Keratinocyte (primary cell): Measurements from ENCODE around the gene FIZ1. TPM values are rescaled to one million over a fixed set of nuclear protein-coding genes. Genes with fewer than 3 reads are reported as not detected.

Experiments used
- DNase-seq: peaks from one replicate; pipeline ENCODE4 v3.0.0-alpha.2; 2011; ENCODE audit warnings: low read depth, missing footprints, low spot score
- FAIRE-seq: peaks from 2 replicates; lab custom pipeline; 2011; peaks lifted over from hg19 to GRCh38; lab: Jason Lieb, UNC
- H2AFZ ChIP-seq: 2 replicates; pipeline ENCODE4 v1.6.0; 2012; ENCODE audit warnings: low read length, control low read depth, inconsistent platforms; ENCODE audit not compliant: control insufficient read depth
- H3K27ac ChIP-seq: 2 replicates; pipeline ENCODE4 v1.5.1; 2011; ENCODE audit warnings: low read length; ENCODE audit not compliant: control insufficient read depth, insufficient read depth
- H3K27me3 ChIP-seq: 3 replicates; pipeline ENCODE4 v1.6.0; 2011; ENCODE audit warnings: low read length; ENCODE audit not compliant: control insufficient read depth, insufficient read depth; ENCODE audit errors: extremely low read depth
- H3K36me3 ChIP-seq, 2 experiments: 2 replicates in 1 of 2; 3 replicates in 1 of 2; pipeline ENCODE4 v1.5.1; 2011; ENCODE audit warnings: low read length in 2 of 2, mild to moderate bottlenecking in 1 of 2; ENCODE audit not compliant: control insufficient read depth in 2 of 2, insufficient read depth in 2 of 2; ENCODE audit errors: extremely low read depth in 1 of 2
- H3K4me1 ChIP-seq: 3 replicates; pipeline ENCODE4 v1.5.1; 2011; ENCODE audit warnings: low read length; ENCODE audit not compliant: control insufficient read depth, insufficient read depth; ENCODE audit errors: extremely low read depth
- H3K4me2 ChIP-seq: 3 replicates; pipeline ENCODE4 v1.6.0; 2011; ENCODE audit warnings: low read depth, low read length; ENCODE audit not compliant: control insufficient read depth, insufficient read depth; ENCODE audit errors: extremely low read depth
- H3K4me3 ChIP-seq, 3 experiments: fragments of 200-600 bp in 1 of 3; sonication (generic) in 1 of 3; 2 replicates in 2 of 3; 3 replicates in 1 of 3; pipeline ENCODE4 v1.5.1; 2011 to 2016; ENCODE audit warnings: low read length in 3 of 3, mild to moderate bottlenecking in 3 of 3, control low read depth in 2 of 3, inconsistent platforms in 1 of 3, low read depth in 1 of 3, mixed read lengths in 1 of 3, mixed run types in 1 of 3, moderate library complexity in 1 of 3; ENCODE audit not compliant: control insufficient read depth in 2 of 3, insufficient read depth in 2 of 3; ENCODE audit errors: extremely low read depth in 1 of 3
- H3K79me2 ChIP-seq: 2 replicates; pipeline ENCODE4 v1.6.0; 2012; ENCODE audit warnings: low read length; ENCODE audit not compliant: control insufficient read depth, insufficient read depth
- H3K9ac ChIP-seq: 3 replicates; pipeline ENCODE4 v1.6.0; 2011; ENCODE audit warnings: low read length; ENCODE audit not compliant: control insufficient read depth, insufficient read depth; ENCODE audit errors: extremely low read depth
- H3K9me1 ChIP-seq: 3 replicates; pipeline ENCODE4 v1.6.0; 2011; ENCODE audit warnings: low read length; ENCODE audit not compliant: control insufficient read depth, insufficient read depth; ENCODE audit errors: extremely low read depth
- H3K9me3 ChIP-seq: 2 replicates; pipeline ENCODE4 v1.5.1; 2012; ENCODE audit warnings: low read depth, low read length; ENCODE audit not compliant: control insufficient read depth
- H4K20me1 ChIP-seq: 3 replicates; pipeline ENCODE4 v1.6.0; 2011; ENCODE audit warnings: low read length; ENCODE audit not compliant: control insufficient read depth, insufficient read depth; ENCODE audit errors: extremely low read depth
- CTCF ChIP-seq, 3 experiments: IDR thresholded peaks in 1 of 3; conservative IDR thresholded peaks in 1 of 3; optimal IDR thresholded peaks in 1 of 3; 2 replicates in 2 of 3; 3 replicates in 1 of 3; pipeline versions ENCODE3 to v1.5.1; 2011; ENCODE audit warnings: low read length in 3 of 3, mild to moderate bottlenecking in 3 of 3, moderate library complexity in 2 of 3, control low read depth in 1 of 3, inconsistent platforms in 1 of 3; ENCODE audit not compliant: insufficient read depth in 2 of 3; ENCODE audit errors: extremely low read depth in 1 of 3
- EZH2 ChIP-seq: IDR thresholded peaks from one replicate; pipeline ENCODE4 v1.6.1; 2012; ENCODE audit warnings: inconsistent platforms, mild to moderate bottlenecking, low read length, moderate library complexity
- dilution Hi-C: fragments of 300-500 bp; cut with MboI; formaldehyde crosslinking; loops from one replicate; pipeline ENCODE4 v1.7.0; 2020; ENCODE audit warnings: low sequenced_read_pairs; ENCODE audit not compliant: extremely low pct_ligation_motif_present
- polyA plus RNA-seq, 5 experiments: library from polyadenylated mRNA; depleted of rRNA in 3 of 5; stranded (reverse) in 3 of 5; stranded (forward) in 1 of 5; unstranded in 1 of 5; fragments of >200 nt; gene quantifications; 1 replicate in 1 of 5; 2 replicates in 3 of 5; 3 replicates in 1 of 5; pipeline versions ENCODE4 v1.2.1 to v1.2.3, GENCODE V29; 2011 to 2012; ENCODE audit warnings: missing spikeins in 2 of 5, low read depth in 1 of 5, low replicate concordance in 1 of 5

The FIZ1 gene
- polyA plus RNA-seq, 1 donor (not counting 4 experiments of a cell fraction or from before 2014, with no cell fraction given), result 2.7 TPM

- TF ChIP-seq EZH2, result no peak
- no peak for TF ChIP-seq CTCF (optimal IDR thresholded peaks at IDR 0.05 in 1 of 3, IDR thresholded peaks at IDR 0.05 in 1 of 3, conservative IDR thresholded peaks at IDR 0.05 in 1 of 3; ENCODE audit: extremely low read depth in 1 of 3, insufficient read depth in 2 of 3, low read length in 3 of 3)
- H4K20me1 ChIP-seq, result no peaks in the 10 kb centered on the region
- no peaks in the 10 kb centered on the region for H3K9me3 ChIP-seq
- no peak overlapping the region for H3K9ac ChIP-seq
- DNase-seq (no peak), FAIRE-seq (no peak)
- dilution Hi-C loops, result no loop called here
- no peak overlapping the region for H3K27ac ChIP-seq
- no peaks in the 10 kb centered on the region for H3K27me3 ChIP-seq
- H2AFZ ChIP-seq, result no peak overlapping the region
- no peak overlapping the region for H3K4me2 ChIP-seq
- no peak overlapping the region for H3K4me3 ChIP-seq
- no peaks in the 10 kb centered on the region for H3K9me1 ChIP-seq
- H3K36me3 ChIP-seq, result peaks cover 5 to 13% of the 10 kb centered on the region in 2 experiments
- no peaks in the 10 kb centered on the region for H3K79me2 ChIP-seq
- H3K4me1 ChIP-seq, result no peaks in the 10 kb centered on the region
Measured at GRCh38 chr19:55594996-55595545, 4.2 kb downstream of the FIZ1 start.

- no peaks in the 10 kb centered on the region for H3K9me1 ChIP-seq
- H3K79me2 ChIP-seq, result no peaks in the 10 kb centered on the region
- no peak overlapping the region for H3K9ac ChIP-seq
- no peak overlapping the region for H3K4me2 ChIP-seq
- no peak for TF ChIP-seq EZH2
- TF ChIP-seq CTCF (optimal IDR thresholded peaks at IDR 0.05 in 1 of 3, IDR thresholded peaks at IDR 0.05 in 1 of 3, conservative IDR thresholded peaks at IDR 0.05 in 1 of 3; ENCODE audit: extremely low read depth in 1 of 3, insufficient read depth in 2 of 3, low read length in 3 of 3), result no peak
- H3K27ac ChIP-seq, result no peak overlapping the region
- H3K4me3 ChIP-seq, result no peak overlapping the region
- DNase-seq (no peak), FAIRE-seq (no peak)
- peaks cover 5 to 13% of the 10 kb centered on the region in 2 experiments for H3K36me3 ChIP-seq
- H3K4me1 ChIP-seq, result no peaks in the 10 kb centered on the region
- dilution Hi-C loops, result no loop called here
- no peak overlapping the region for H2AFZ ChIP-seq
- H3K9me3 ChIP-seq, result no peaks in the 10 kb centered on the region
- no peaks in the 10 kb centered on the region for H4K20me1 ChIP-seq
- H3K27me3 ChIP-seq, result no peaks in the 10 kb centered on the region
Measured at GRCh38 chr19:55593096-55593772, 6.1 kb downstream of the FIZ1 start.
